ENCODE results near the gene NDUFA13.

Gene NDUFA13

GRCh38 chr19:19571071-19571786 is 55.2 kb downstream of the NDUFA13 start:
- ChIA-PET CTCF (interaction anchor here (1.0 kb wide), 1 partner anchor 17 kb away, joined by 3 read pairs; no protein-coding TSS in a partner anchor), POLR2A (no interaction called here)
- TF ChIP-seq ZNF600 (tag by site-specific recombination; IDR thresholded peaks at IDR 0.05), result no peak
- TF ChIP-seq ZNF184 (tag by site-specific recombination; IDR thresholded peaks at IDR 0.05), result no peak
- TF ChIP-seq SCRT1 (tag by site-specific recombination; IDR thresholded peaks at IDR 0.05; ENCODE audit: borderline replicate concordance), result no peak
- TF ChIP-seq ZNF558 (tag by site-specific recombination; IDR thresholded peaks at IDR 0.05), result no peak
- TF ChIP-seq, protein P1, sequence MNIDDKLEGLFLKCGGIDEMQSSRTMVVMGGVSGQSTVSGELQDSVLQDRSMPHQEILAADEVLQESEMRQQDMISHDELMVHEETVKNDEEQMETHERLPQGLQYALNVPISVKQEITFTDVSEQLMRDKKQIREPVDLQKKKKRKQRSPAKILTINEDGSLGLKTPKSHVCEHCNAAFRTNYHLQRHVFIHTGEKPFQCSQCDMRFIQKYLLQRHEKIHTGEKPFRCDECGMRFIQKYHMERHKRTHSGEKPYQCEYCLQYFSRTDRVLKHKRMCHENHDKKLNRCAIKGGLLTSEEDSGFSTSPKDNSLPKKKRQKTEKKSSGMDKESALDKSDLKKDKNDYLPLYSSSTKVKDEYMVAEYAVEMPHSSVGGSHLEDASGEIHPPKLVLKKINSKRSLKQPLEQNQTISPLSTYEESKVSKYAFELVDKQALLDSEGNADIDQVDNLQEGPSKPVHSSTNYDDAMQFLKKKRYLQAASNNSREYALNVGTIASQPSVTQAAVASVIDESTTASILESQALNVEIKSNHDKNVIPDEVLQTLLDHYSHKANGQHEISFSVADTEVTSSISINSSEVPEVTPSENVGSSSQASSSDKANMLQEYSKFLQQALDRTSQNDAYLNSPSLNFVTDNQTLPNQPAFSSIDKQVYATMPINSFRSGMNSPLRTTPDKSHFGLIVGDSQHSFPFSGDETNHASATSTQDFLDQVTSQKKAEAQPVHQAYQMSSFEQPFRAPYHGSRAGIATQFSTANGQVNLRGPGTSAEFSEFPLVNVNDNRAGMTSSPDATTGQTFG (tag by site-specific recombination; IDR thresholded peaks at IDR 0.05; ENCODE audit: borderline replicate concordance), result no peak
- TF ChIP-seq ZNF2 (tag by site-specific recombination; IDR thresholded peaks at IDR 0.05), result no peak
- no peak for TF ChIP-seq ZNF175 (tag by site-specific recombination; IDR thresholded peaks at IDR 0.05)
- no peak for TF ChIP-seq ZNF23 (tag by site-specific recombination; IDR thresholded peaks at IDR 0.05; ENCODE audit: borderline replicate concordance)
- TF ChIP-seq BCL11A (tag by site-specific recombination; IDR thresholded peaks at IDR 0.05; ENCODE audit: low read depth), result no peak
- no peak for TF ChIP-seq ZFP37 (tag by site-specific recombination; IDR thresholded peaks at IDR 0.05)
- no peak for TF ChIP-seq ZNF530 (tag by site-specific recombination; IDR thresholded peaks at IDR 0.05; ENCODE audit: low read depth)
- no peak for TF ChIP-seq ZNF140 (tag by site-specific recombination; IDR thresholded peaks at IDR 0.05)
- Histone ChIP-seq H3K36me3 (ENCODE audit: control insufficient read depth in 2 of 2, insufficient read depth in 1 of 2, low read length in 2 of 2) (peaks cover 0 to 23% of the 10 kb centered on the region in 2 experiments; a peak in 1 of 3 replicates), H3K4me3 (ENCODE audit: low read depth, low read length) (no peak overlapping the region), H3K4me1 (ENCODE audit: control insufficient read depth, insufficient read depth, low read length) (no peaks in the 10 kb centered on the region), H3K27ac (ENCODE audit: extremely low read depth, low read depth, low read length) (no peak overlapping the region), H3K9me3 (ENCODE audit: control insufficient read depth, insufficient read depth, low read depth, low read length) (no peaks in the 10 kb centered on the region)

DNA sequence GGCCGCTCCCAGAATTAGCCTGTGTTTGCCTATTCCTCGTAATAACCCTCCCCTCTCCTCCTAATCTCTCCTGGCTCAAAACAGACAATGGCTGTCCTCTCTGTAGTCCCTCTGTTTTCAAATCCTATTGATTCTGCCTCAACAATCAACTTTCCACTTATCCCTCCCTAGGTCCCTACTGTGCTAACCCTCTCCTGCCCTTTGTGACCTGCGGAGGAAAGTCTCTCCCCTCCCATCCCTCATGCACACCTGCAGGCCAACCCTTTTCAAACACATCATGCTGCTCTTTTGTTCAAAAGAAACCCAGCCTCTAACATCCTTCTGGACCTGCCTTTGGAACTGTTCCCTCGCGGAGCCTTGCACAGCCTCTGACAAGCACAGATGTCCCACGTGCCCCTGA is 59.4 kb downstream of the NDUFA13 start:
- no peak overlapping the region for H3K27ac ChIP-seq (ENCODE audit: extremely low read depth, low read depth, low read length)
- ChIA-PET CTCF (interaction anchor here (0.7 kb wide), 1 partner anchor 529 kb away, joined by 3 read pairs; no protein-coding TSS in a partner anchor), POLR2A (no interaction called here)
- no peak overlapping the region for H3K4me3 ChIP-seq (ENCODE audit: low read depth, low read length)
- H3K9me3 ChIP-seq (ENCODE audit: control insufficient read depth, insufficient read depth, low read depth, low read length), result no peaks in the 10 kb centered on the region
- peaks cover 0 to 2% of the 10 kb centered on the region in 2 experiments; a peak in 1 of 3 replicates for H3K36me3 ChIP-seq (ENCODE audit: control insufficient read depth in 2 of 2, insufficient read depth in 1 of 2, low read length in 2 of 2)
- no peaks in the 10 kb centered on the region for H3K4me1 ChIP-seq (ENCODE audit: control insufficient read depth, insufficient read depth, low read length)
- TF ChIP-seq ZBTB6 (tag by site-specific recombination; IDR thresholded peaks at IDR 0.05) (no peak), ZNF24 (tag by site-specific recombination; IDR thresholded peaks at IDR 0.05) (no peak), SCRT2 (tag by site-specific recombination; IDR thresholded peaks at IDR 0.05) (no peak), ZNF138 (tag by site-specific recombination; IDR thresholded peaks at IDR 0.05; ENCODE audit: borderline replicate concordance) (no peak), ZNF146 (tag by site-specific recombination; IDR thresholded peaks at IDR 0.05) (no peak), ZNF76 (tag by site-specific recombination; IDR thresholded peaks at IDR 0.05; ENCODE audit: borderline replicate concordance, low read depth) (no peak), SCRT1 (tag by site-specific recombination; IDR thresholded peaks at IDR 0.05; ENCODE audit: borderline replicate concordance) (no peak)
